ENCODE data around the gene NPAT. TPM values are rescaled to one million over a fixed set of nuclear protein-coding genes. Genes with fewer than 3 reads are reported as not detected.
"Not testable (repeated sequence)": the region's sequence is repeated elsewhere in the genome, so short reads cannot be mapped to it uniquely, and the experiment has no call there.

The NPAT gene
- total RNA-seq, 2 donors from 2014 or later, result 21.8 to 23.8 TPM

GRCh38 chr11:108122166-108122628, 100.2 kb downstream of the NPAT start:
- no peaks in the 10 kb centered on the region for H3K9me3 ChIP-seq (ENCODE audit: control insufficient read depth, low read length)
- no peaks in the 10 kb centered on the region for H3K9me3 Mint-ChIP-seq
- H3K4me3 ChIP-seq (ENCODE audit: low read length), result peak overlapping the region; percentile 89
- no peak for TF ChIP-seq CTCF (conservative IDR thresholded peaks at IDR 0.05)
- no peaks in the 10 kb centered on the region for H3K4me1 ChIP-seq (ENCODE audit: control insufficient read depth, insufficient read depth, low read length)
- DNase-seq, result no peak
- H3K9ac ChIP-seq (ENCODE audit: extremely low read depth, low read length, poor library complexity, severe bottlenecking), result no peak overlapping the region
- 61 to 67% methylated on average over 7 to 9 of the region's 9 CpGs for WGBS, 2 experiments (ENCODE audit: insufficient coverage in 1 of 2, insufficient read length in 1 of 2)
- H3K4me3 Mint-ChIP-seq, result peak overlapping the region; percentile 64
- peaks cover 5% of the 10 kb centered on the region for H3K27me3 Mint-ChIP-seq (ENCODE audit: insufficient read depth)
- H3K4me1 Mint-ChIP-seq, result peaks cover 5% of the 10 kb centered on the region
- H3K36me3 ChIP-seq (ENCODE audit: control insufficient read depth, insufficient read depth, low read length), result no peaks in the 10 kb centered on the region
- H3K36me3 Mint-ChIP-seq (ENCODE audit: low read depth), result peaks cover 7% of the 10 kb centered on the region
- no peaks in the 10 kb centered on the region for H3K27me3 ChIP-seq (ENCODE audit: control insufficient read depth, insufficient read depth, low read length, poor library complexity, severe bottlenecking)
- no peak overlapping the region for H3K27ac Mint-ChIP-seq
- H3K27ac ChIP-seq (ENCODE audit: low read depth, low read length), result no peak overlapping the region

GRCh38 chr11:108121274-108122155, 100.9 kb downstream of the NPAT start, which contains the start of gene ACAT1:
Gene ACAT1 (plus strand): TSS chr11:108121567. CDS start chr11:108121607, 40 bp downstream.
- peak within 1 kb of the TSS; percentile 30 for H3K27ac ChIP-seq (ENCODE audit: low read depth, low read length)

GRCh38 chr11:108120936-108121273, 101.5 kb downstream of the NPAT start:
- H3K27me3 Mint-ChIP-seq (ENCODE audit: insufficient read depth); H3K27ac Mint-ChIP-seq; H3K9me3 ChIP-seq (ENCODE audit: control insufficient read depth, low read length); DNase-seq; H3K4me1 ChIP-seq (ENCODE audit: control insufficient read depth, insufficient read depth, low read length); H3K27me3 ChIP-seq (ENCODE audit: control insufficient read depth, insufficient read depth, low read length, poor library complexity, severe bottlenecking); H3K27ac ChIP-seq (ENCODE audit: low read depth, low read length); H3K9ac ChIP-seq (ENCODE audit: extremely low read depth, low read length, poor library complexity, severe bottlenecking); H3K4me1 Mint-ChIP-seq; H3K9me3 Mint-ChIP-seq; H3K36me3 ChIP-seq (ENCODE audit: control insufficient read depth, insufficient read depth, low read length); H3K36me3 Mint-ChIP-seq (ENCODE audit: low read depth): not testable (repeated sequence)
- peak overlapping the region; percentile 64 for H3K4me3 Mint-ChIP-seq
- 76 to 93% methylated on average over 2 to 6 of the region's 7 CpGs for WGBS, 2 experiments (ENCODE audit: insufficient coverage in 1 of 2, insufficient read length in 1 of 2)
- peak overlapping the region; percentile 89 for H3K4me3 ChIP-seq (ENCODE audit: low read length)

More at GRCh38 chr11:108121274-108122155, 100.9 kb downstream of the NPAT start, which contains the start of gene ACAT1:
- peaks cover 5% of the 10 kb centered on the region for H3K27me3 Mint-ChIP-seq (ENCODE audit: insufficient read depth)
- no peaks in the 10 kb centered on the region for H3K9me3 Mint-ChIP-seq
- Histone ChIP-seq H3K27me3 (ENCODE audit: control insufficient read depth, insufficient read depth, low read length, poor library complexity, severe bottlenecking) (no peaks in the 10 kb centered on the region), H3K36me3 (ENCODE audit: control insufficient read depth, insufficient read depth, low read length) (no peaks in the 10 kb centered on the region), H3K9me3 (ENCODE audit: control insufficient read depth, low read length) (no peaks in the 10 kb centered on the region), H3K4me1 (ENCODE audit: control insufficient read depth, insufficient read depth, low read length) (no peaks in the 10 kb centered on the region), H3K9ac (ENCODE audit: extremely low read depth, low read length, poor library complexity, severe bottlenecking) (peak within 1 kb of the TSS; percentile 59), H3K4me3 (ENCODE audit: low read length) (peak within 1 kb of the TSS; percentile 89)
- peak; percentile 66 for TF ChIP-seq CTCF (conservative IDR thresholded peaks at IDR 0.05)
- 1 to 3% methylated on average over 16 to 71 of the region's 73 CpGs for WGBS, 2 experiments (ENCODE audit: insufficient coverage in 1 of 2, insufficient read length in 1 of 2)
- H3K36me3 Mint-ChIP-seq (ENCODE audit: low read depth), result peaks cover 7% of the 10 kb centered on the region
- peak; percentile 99 for DNase-seq
- H3K4me1 Mint-ChIP-seq, result peaks cover 5% of the 10 kb centered on the region
- H3K4me3 Mint-ChIP-seq, result peak within 1 kb of the TSS; percentile 64
- peak within 1 kb of the TSS; percentile 69 for H3K27ac Mint-ChIP-seq
